MM.1S (cell line): ENCODE results near the gene SYPL1.

Experiments
- CTCF ChIP-seq: fragments of 300-600 bp; sonication (generic); IDR thresholded peaks from 2 replicates; pipeline ENCODE4 v1.5.1; 2016; ENCODE audit warnings: antibody characterized with exemption, low read length, mixed read lengths
- EZH2phosphoT487 ChIP-seq: fragments of 300-600 bp; sonication (generic); IDR thresholded peaks from 2 replicates; pipeline ENCODE4 v1.6.1; 2018; ENCODE audit warnings: antibody characterized with exemption, low read length

- no peak for TF ChIP-seq CTCF
- TF ChIP-seq EZH2phosphoT487, result no peak
Measured at GRCh38 chr7:106110238-106110560, 1.9 kb downstream of the SYPL1 start.
